Natural killer cell (primary cell): ENCODE results near the gene IGF1R. TPM values are rescaled to one million over a fixed set of nuclear protein-coding genes. Genes with fewer than 3 reads are reported as not detected.

Experiments used
- ATAC-seq, 3 donors: fragments of 150-1000 bp in 2 of 3; fragments of 200-7000 bp in 1 of 3; cut with Tn5 transposase; 1 replicate in 1 of 3; 2 replicates in 2 of 3; pipeline ENCODE4 v1.10.0; 2021; ENCODE audit warnings: mild to moderate bottlenecking in 2 of 3, moderate library complexity in 2 of 3
- DNase-seq, 2 donors: peaks; one replicate each; pipeline versions ENCODE4 v3.0.0 to v3.0.0-alpha.2; 2013 to 2021; ENCODE audit warnings: mixed read lengths in 1 of 2
- H3K27ac ChIP-seq: one replicate; pipeline ENCODE4 v1.5.1; 2013; ENCODE audit warnings: mild to moderate bottlenecking, low read length
- H3K27me3 ChIP-seq: one replicate; pipeline ENCODE4 v1.6.1; 2013; ENCODE audit warnings: low read length; ENCODE audit not compliant: control insufficient read depth, insufficient read depth
- H3K36me3 ChIP-seq: one replicate; pipeline ENCODE4 v1.6.1; 2013; ENCODE audit warnings: low read length; ENCODE audit not compliant: control insufficient read depth, insufficient read depth
- H3K4me1 ChIP-seq: one replicate; pipeline ENCODE4 v1.6.1; 2013; ENCODE audit warnings: low read length; ENCODE audit not compliant: control insufficient read depth, insufficient read depth
- H3K4me3 ChIP-seq: one replicate; pipeline ENCODE4 v1.5.1; 2013; ENCODE audit warnings: low read length
- H3K9me3 ChIP-seq: one replicate; pipeline ENCODE4 v1.6.1; 2013; ENCODE audit warnings: low read length; ENCODE audit not compliant: control insufficient read depth, insufficient read depth
- H3K27ac Mint-ChIP-seq, 2 donors: one replicate each; pipeline ENCODE4 v1.8.0; 2022; ENCODE audit warnings: mild to moderate bottlenecking in 2 of 2, mixed read lengths in 2 of 2, moderate library complexity in 1 of 2
- H3K27me3 Mint-ChIP-seq, 2 donors: one replicate each; pipeline ENCODE4 v1.8.0; 2022; ENCODE audit warnings: low read depth in 2 of 2, mixed read lengths in 2 of 2
- H3K36me3 Mint-ChIP-seq: one replicate; pipeline ENCODE4 v1.8.0; 2022; ENCODE audit warnings: mixed read lengths
- H3K4me1 Mint-ChIP-seq, 2 donors: one replicate each; pipeline ENCODE4 v1.8.0; 2022; ENCODE audit warnings: mixed read lengths in 2 of 2
- H3K4me3 Mint-ChIP-seq: one replicate; pipeline ENCODE4 v1.8.0; 2022; ENCODE audit warnings: mild to moderate bottlenecking, moderate library complexity, mixed read lengths
- H3K9me3 Mint-ChIP-seq, 2 donors: one replicate each; pipeline ENCODE4 v1.8.0; 2022; ENCODE audit warnings: mixed read lengths in 2 of 2
- WGBS: methylation state at CpG from one replicate; pipeline ENCODE4 v1.1.7; 2013; ENCODE audit warnings: missing lambda C conversion rate; ENCODE audit not compliant: insufficient coverage; 5-methylcytosine and 5-hydroxymethylcytosine counted together
- intact Hi-C: fragments of 100-400 bp; cut with micrococcal nuclease; formaldehyde crosslinking; loops from one replicate; pipeline ENCODE4 v1.14.2; 2022
- total RNA-seq, 4 donors: library from RNA; stranded (reverse); fragments of 120-200 nt in 1 of 4; gene quantifications; one replicate each; pipeline versions ENCODE4 v1.2.3 to v1.2.4, GENCODE V29; 2013 to 2022
- TF ChIP-seq, protein P1 (sequence below): fragments of 200-600 bp; IDR thresholded peaks from one replicate; pipeline ENCODE4 v1.8.0; 2022; ENCODE audit warnings: antibody characterized with exemption

IGF1R gene
- total RNA-seq, 3 donors from 2014 or later (not counting 1 experiment from before 2014, with no cell fraction given), result 47.3 to 50.7 (median 49.0) TPM

DNA sequence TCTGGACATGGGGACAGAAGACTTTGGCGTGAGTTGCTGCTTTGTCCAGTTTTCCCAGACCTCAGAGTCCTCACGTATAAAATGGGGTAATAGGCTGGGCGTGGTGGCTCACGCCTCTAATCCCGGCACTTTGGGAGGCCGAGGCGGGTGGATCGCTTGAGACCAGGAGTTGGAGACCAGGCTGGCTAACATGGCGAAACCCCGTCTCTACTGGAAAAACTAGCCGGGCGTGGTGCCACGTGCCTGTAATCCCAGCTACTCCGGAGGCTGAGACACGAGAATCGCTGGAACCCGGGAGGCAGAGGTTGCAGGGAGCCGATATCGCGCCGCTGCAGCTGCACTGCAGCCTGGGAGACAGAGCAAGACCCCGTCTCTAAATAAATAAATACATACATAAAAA lies 22.7 kb upstream of the IGF1R start:
- WGBS, result 94% methylated on average over 21 of the region's 22 CpGs

DNA sequence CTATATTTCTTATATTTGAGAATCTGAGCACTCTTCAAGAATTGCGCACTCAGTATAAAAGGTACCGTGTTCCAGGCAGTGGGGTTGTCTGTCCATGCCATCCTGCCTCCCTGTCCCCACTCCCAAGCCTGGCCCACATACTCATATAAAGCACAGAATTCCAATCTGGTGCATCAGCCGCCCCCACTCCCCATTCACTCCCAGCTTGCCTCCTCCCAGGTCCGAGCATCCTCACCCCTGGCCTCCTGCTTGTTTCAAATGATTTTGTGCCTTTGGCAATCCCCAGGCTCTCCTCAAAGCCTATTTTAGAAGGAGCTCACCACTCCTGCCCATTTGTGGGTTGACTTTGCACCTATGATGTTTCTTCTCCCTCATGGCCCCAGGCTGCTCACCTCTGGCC lies 22.2 kb upstream of the IGF1R start:
- WGBS, result 95% methylated on average over 4 of the region's 4 CpGs
- Mint-ChIP-seq H3K9me3 (no peaks in the 10 kb centered on the region), H3K4me3 (no peak overlapping the region), H3K27me3 (peaks cover 37 to 52% of the 10 kb centered on the region in 2 donors), H3K36me3 (peaks cover under 1% of the 10 kb centered on the region), H3K27ac (no peak overlapping the region), H3K4me1 (no peaks in the 10 kb centered on the region)
- intact Hi-C loops, result no loop called here
- TF ChIP-seq, protein P1, sequence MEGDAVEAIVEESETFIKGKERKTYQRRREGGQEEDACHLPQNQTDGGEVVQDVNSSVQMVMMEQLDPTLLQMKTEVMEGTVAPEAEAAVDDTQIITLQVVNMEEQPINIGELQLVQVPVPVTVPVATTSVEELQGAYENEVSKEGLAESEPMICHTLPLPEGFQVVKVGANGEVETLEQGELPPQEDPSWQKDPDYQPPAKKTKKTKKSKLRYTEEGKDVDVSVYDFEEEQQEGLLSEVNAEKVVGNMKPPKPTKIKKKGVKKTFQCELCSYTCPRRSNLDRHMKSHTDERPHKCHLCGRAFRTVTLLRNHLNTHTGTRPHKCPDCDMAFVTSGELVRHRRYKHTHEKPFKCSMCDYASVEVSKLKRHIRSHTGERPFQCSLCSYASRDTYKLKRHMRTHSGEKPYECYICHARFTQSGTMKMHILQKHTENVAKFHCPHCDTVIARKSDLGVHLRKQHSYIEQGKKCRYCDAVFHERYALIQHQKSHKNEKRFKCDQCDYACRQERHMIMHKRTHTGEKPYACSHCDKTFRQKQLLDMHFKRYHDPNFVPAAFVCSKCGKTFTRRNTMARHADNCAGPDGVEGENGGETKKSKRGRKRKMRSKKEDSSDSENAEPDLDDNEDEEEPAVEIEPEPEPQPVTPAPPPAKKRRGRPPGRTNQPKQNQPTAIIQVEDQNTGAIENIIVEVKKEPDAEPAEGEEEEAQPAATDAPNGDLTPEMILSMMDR, result no peak
- no peak overlapping the region for H3K27ac ChIP-seq
- DNase-seq (no peak), ATAC-seq (no peak)
- no peak overlapping the region for H3K4me3 ChIP-seq
- H3K27me3 ChIP-seq, result peaks cover 21% of the 10 kb centered on the region
- no peaks in the 10 kb centered on the region for H3K4me1 ChIP-seq
- H3K9me3 ChIP-seq, result no peaks in the 10 kb centered on the region
- no peaks in the 10 kb centered on the region for H3K36me3 ChIP-seq

More for the DNA sequence above, 22.7 kb upstream of the IGF1R start:
- Mint-ChIP-seq H3K9me3 (no peaks in the 10 kb centered on the region), H3K27me3 (peaks cover 39 to 53% of the 10 kb centered on the region in 2 donors), H3K27ac (no peak overlapping the region), H3K4me1 (no peaks in the 10 kb centered on the region), H3K36me3 (peaks cover 6% of the 10 kb centered on the region), H3K4me3 (no peak overlapping the region)
- no peaks in the 10 kb centered on the region for H3K36me3 ChIP-seq
- no peaks in the 10 kb centered on the region for H3K9me3 ChIP-seq
- TF ChIP-seq, protein P1, result no peak
- DNase-seq, result no peak
- no peak overlapping the region for H3K4me3 ChIP-seq
- H3K27ac ChIP-seq, result no peak overlapping the region
- H3K27me3 ChIP-seq, result peaks cover 23% of the 10 kb centered on the region
- ATAC-seq, result no peak
- intact Hi-C loops, result no loop called here
- H3K4me1 ChIP-seq, result no peaks in the 10 kb centered on the region

DNA sequence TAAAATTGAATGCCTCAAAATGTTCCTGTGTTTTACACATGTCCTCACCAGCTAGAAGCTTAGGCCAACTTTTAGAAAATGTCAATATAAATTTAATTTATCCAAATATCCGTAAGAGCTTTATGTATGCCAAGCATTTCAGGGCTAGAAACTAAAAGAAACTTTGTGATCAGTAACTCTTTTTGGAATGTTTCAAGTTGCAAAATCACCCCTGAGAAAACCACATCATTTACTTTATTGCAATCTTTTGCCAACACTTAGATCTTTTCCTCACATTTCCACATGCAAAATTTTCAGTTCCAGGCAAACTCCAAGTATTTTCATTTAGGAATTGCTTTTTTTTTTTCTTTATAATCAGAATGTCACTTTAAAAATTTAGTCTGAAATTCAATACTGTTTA lies 20.1 kb upstream of the IGF1R start:
- H3K27me3 Mint-ChIP-seq, result peaks cover 41 to 60% of the 10 kb centered on the region in 2 donors
- Histone ChIP-seq H3K4me1 (no peaks in the 10 kb centered on the region), H3K4me3 (no peak overlapping the region), H3K9me3 (no peaks in the 10 kb centered on the region), H3K27me3 (peaks cover 5% of the 10 kb centered on the region), H3K27ac (no peak overlapping the region), H3K36me3 (no peaks in the 10 kb centered on the region)
- TF ChIP-seq, protein P1, result no peak
- WGBS, result 77% methylated on average over 1 of the region's 1 CpG
- no peaks in the 10 kb centered on the region for H3K36me3 Mint-ChIP-seq
- no peak for ATAC-seq
- H3K27ac Mint-ChIP-seq, result no peak overlapping the region
- intact Hi-C loops, result no loop called here
- H3K4me3 Mint-ChIP-seq, result no peak overlapping the region
- no peak for DNase-seq
- no peaks in the 10 kb centered on the region for H3K9me3 Mint-ChIP-seq
- H3K4me1 Mint-ChIP-seq, result no peaks in the 10 kb centered on the region

DNA sequence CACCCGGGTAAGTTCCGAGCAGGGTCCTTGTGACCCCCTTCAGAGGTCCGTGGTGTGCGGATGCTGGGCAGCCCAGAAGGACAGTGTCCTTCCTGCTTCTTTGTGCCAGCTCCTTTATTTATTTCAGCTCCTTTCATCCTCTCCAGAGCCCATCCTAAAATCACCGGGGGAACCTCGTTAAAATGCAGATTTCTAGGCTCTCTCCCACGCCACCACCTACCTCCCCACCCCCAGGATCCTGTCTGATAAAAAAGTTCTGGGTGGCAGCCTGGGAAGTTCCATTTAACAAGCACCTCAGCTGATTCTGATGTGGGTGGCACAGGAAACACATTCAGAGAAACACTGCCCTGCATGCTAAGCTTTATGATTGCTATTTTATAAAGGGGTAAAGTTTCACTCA lies 12.5 kb upstream of the IGF1R start:
- Mint-ChIP-seq H3K27me3 (peaks cover 33 to 54% of the 10 kb centered on the region in 2 donors), H3K9me3 (no peaks in the 10 kb centered on the region), H3K27ac (no peak overlapping the region), H3K4me1 (no peaks in the 10 kb centered on the region), H3K36me3 (no peaks in the 10 kb centered on the region), H3K4me3 (no peak overlapping the region)
- DNase-seq (peak in 1 of 2 donors; percentile 38), ATAC-seq (peak in 1 of 3 donors; percentile 55)
- Histone ChIP-seq H3K4me3 (no peak overlapping the region), H3K27me3 (peaks cover 2% of the 10 kb centered on the region), H3K9me3 (no peaks in the 10 kb centered on the region), H3K27ac (no peak overlapping the region), H3K36me3 (no peaks in the 10 kb centered on the region), H3K4me1 (peaks cover 10% of the 10 kb centered on the region)
- 57% methylated on average over 6 of the region's 7 CpGs for WGBS
- TF ChIP-seq, protein P1, result no peak
- intact Hi-C loops, result no loop called here
